HG03097 (cell line): Measurements from ENCODE around the gene FAM25A.
"Not testable (repeated sequence)": the region's sequence is repeated elsewhere in the genome, so short reads cannot be mapped to it uniquely, and the experiment has no call there.

Source experiments
- ATAC-seq: cut with Tn5 transposase; IDR thresholded peaks from one replicate; pipeline ENCODE4 v1.9.1; 2021; ENCODE audit not compliant: unreplicated experiment, low FRiP score

Gene FAM25A

GRCh38 chr10:87009134-87009696 lies 10.9 kb upstream of the FAM25A start:
- not testable (repeated sequence) for ATAC-seq

GRCh38 chr10:87013528-87013927 lies 6.6 kb upstream of the FAM25A start:
- not testable (repeated sequence) for ATAC-seq

GRCh38 chr10:87014986-87015716 lies 4.9 kb upstream of the FAM25A start:
- not testable (repeated sequence) for ATAC-seq

GRCh38 chr10:87018127-87018526 lies 2.0 kb upstream of the FAM25A start:
- ATAC-seq, result not testable (repeated sequence)

- not testable (repeated sequence) for ATAC-seq
Observed at GRCh38 chr10:87019066-87019465, 1.0 kb upstream of the FAM25A start.

GRCh38 chr10:87019504-87019903 lies 590 bp upstream of the FAM25A start:
- ATAC-seq, result not testable (repeated sequence)

- not testable (repeated sequence) for ATAC-seq
Observed at GRCh38 chr10:87025285-87025958, 5.3 kb downstream of the FAM25A start.

GRCh38 chr10:87026747-87027508 lies 6.8 kb downstream of the FAM25A start:
- ATAC-seq, result not testable (repeated sequence)

GRCh38 chr10:87030419-87030818 lies 10.3 kb downstream of the FAM25A start:
- not testable (repeated sequence) for ATAC-seq

GRCh38 chr10:87030912-87031635 lies 11.0 kb downstream of the FAM25A start:
- ATAC-seq, result no peak

GRCh38 chr10:87036623-87037022 lies 16.5 kb downstream of the FAM25A start:
- no peak for ATAC-seq

- ATAC-seq, result no peak
Observed at GRCh38 chr10:87038286-87038717, 18.2 kb downstream of the FAM25A start.

GRCh38 chr10:87038786-87039185 lies 18.7 kb downstream of the FAM25A start:
- no peak for ATAC-seq

- ATAC-seq, result not testable (repeated sequence)
Observed at GRCh38 chr10:87043579-87043978, 23.5 kb downstream of the FAM25A start.

- no peak for ATAC-seq
Observed at GRCh38 chr10:87045434-87045938, 25.4 kb downstream of the FAM25A start.

- ATAC-seq, result no peak
Observed at GRCh38 chr10:87053111-87053510, 33.0 kb downstream of the FAM25A start.

- ATAC-seq, result no peak
Observed at GRCh38 chr10:87053577-87054181, 33.6 kb downstream of the FAM25A start.

- no peak for ATAC-seq
Observed at GRCh38 chr10:87054373-87055295, 34.5 kb downstream of the FAM25A start.

GRCh38 chr10:87058171-87058570 lies 38.1 kb downstream of the FAM25A start:
- ATAC-seq, result no peak
